Uterus (tissue), 2 donors: ENCODE data around the gene TMEM109.

Experiments used
- POLR2A ChIP-seq, 2 donors: fragments of 450-650 bp; IDR thresholded peaks; one replicate each; pipeline ENCODE4 v1.6.1; 2016; ENCODE audit warnings: antibody characterized with exemption in 2 of 2, mild to moderate bottlenecking in 1 of 2, moderate library complexity in 1 of 2
- TF ChIP-seq, protein P1 (sequence below), 4 experiments: fragments of 200-600 bp in 2 of 4; fragments of 450-650 bp in 2 of 4; sonication (generic) in 2 of 4; IDR thresholded peaks; one replicate each; pipeline ENCODE4 v1.5.1; 2016 to 2019; ENCODE audit warnings: antibody characterized with exemption in 4 of 4, mild to moderate bottlenecking in 2 of 4, moderate library complexity in 1 of 4

GRCh38 chr11:60959431-60959830 is 45.5 kb downstream of the TMEM109 start:
- TF ChIP-seq, protein P1, sequence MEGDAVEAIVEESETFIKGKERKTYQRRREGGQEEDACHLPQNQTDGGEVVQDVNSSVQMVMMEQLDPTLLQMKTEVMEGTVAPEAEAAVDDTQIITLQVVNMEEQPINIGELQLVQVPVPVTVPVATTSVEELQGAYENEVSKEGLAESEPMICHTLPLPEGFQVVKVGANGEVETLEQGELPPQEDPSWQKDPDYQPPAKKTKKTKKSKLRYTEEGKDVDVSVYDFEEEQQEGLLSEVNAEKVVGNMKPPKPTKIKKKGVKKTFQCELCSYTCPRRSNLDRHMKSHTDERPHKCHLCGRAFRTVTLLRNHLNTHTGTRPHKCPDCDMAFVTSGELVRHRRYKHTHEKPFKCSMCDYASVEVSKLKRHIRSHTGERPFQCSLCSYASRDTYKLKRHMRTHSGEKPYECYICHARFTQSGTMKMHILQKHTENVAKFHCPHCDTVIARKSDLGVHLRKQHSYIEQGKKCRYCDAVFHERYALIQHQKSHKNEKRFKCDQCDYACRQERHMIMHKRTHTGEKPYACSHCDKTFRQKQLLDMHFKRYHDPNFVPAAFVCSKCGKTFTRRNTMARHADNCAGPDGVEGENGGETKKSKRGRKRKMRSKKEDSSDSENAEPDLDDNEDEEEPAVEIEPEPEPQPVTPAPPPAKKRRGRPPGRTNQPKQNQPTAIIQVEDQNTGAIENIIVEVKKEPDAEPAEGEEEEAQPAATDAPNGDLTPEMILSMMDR (IDR thresholded peaks at IDR 0.05), result no peak
- no peak for TF ChIP-seq POLR2A (IDR thresholded peaks at IDR 0.05)
